H9 (cell line): Measurements from ENCODE around the gene CAPN2. TPM values are rescaled to one million over a fixed set of nuclear protein-coding genes. Genes with fewer than 3 reads are reported as not detected.

Source experiments
- DNase-seq: peaks from one replicate; pipeline ENCODE4 v3.0.0-alpha.2; 2017
- H2AFZ ChIP-seq: one replicate; pipeline ENCODE4 v1.6.1; 2013; ENCODE audit warnings: mild to moderate bottlenecking, low read length, control low read depth, moderate library complexity
- H2AK5ac ChIP-seq: 2 replicates; pipeline ENCODE4 v1.6.1; 2013; ENCODE audit warnings: low read length, control low read depth, mixed read lengths; ENCODE audit not compliant: insufficient read length
- H2BK120ac ChIP-seq: one replicate; pipeline ENCODE4 v1.6.1; 2013; ENCODE audit warnings: low read depth, mild to moderate bottlenecking, low read length, control low read depth, inconsistent platforms; ENCODE audit not compliant: poor library complexity, severe bottlenecking
- H2BK12ac ChIP-seq: 2 replicates; pipeline ENCODE4 v1.6.1; 2013; ENCODE audit warnings: low read length, control low read depth, mixed read lengths, low read depth; ENCODE audit not compliant: insufficient read length
- H2BK15ac ChIP-seq: 2 replicates; pipeline ENCODE4 v1.6.1; 2013; ENCODE audit warnings: low read depth, low read length, control low read depth
- H2BK20ac ChIP-seq: one replicate; pipeline ENCODE4 v1.6.1; 2013; ENCODE audit warnings: low read depth, mild to moderate bottlenecking, low read length, control low read depth, inconsistent platforms; ENCODE audit not compliant: poor library complexity, severe bottlenecking
- H2BK5ac ChIP-seq: 2 replicates; pipeline ENCODE4 v1.6.1; 2013; ENCODE audit warnings: low read length, control low read depth, mixed read lengths; ENCODE audit not compliant: insufficient read length
- H3K14ac ChIP-seq: 2 replicates; pipeline ENCODE4 v1.6.1; 2013; ENCODE audit warnings: low read length, control low read depth; ENCODE audit not compliant: insufficient read depth
- H3K18ac ChIP-seq: 2 replicates; pipeline ENCODE4 v1.6.1; 2013; ENCODE audit warnings: low read depth, mild to moderate bottlenecking, mixed read lengths, low read length, control low read depth; ENCODE audit not compliant: insufficient read length
- H3K23ac ChIP-seq: 2 replicates; pipeline ENCODE4 v1.6.1; 2013; ENCODE audit warnings: low read length, control low read depth, mixed read lengths, low read depth; ENCODE audit not compliant: insufficient read length
- H3K23me2 ChIP-seq: 2 replicates; pipeline ENCODE4 v1.6.1; 2013; ENCODE audit warnings: low read depth, mild to moderate bottlenecking, mixed read lengths, low read length, control low read depth; ENCODE audit not compliant: insufficient read length, poor library complexity, severe bottlenecking
- H3K27ac ChIP-seq: 2 replicates; pipeline ENCODE4 v1.5.1; 2013; ENCODE audit warnings: low read length, control low read depth, mixed read lengths, low read depth; ENCODE audit not compliant: insufficient read length
- H3K27me3 ChIP-seq: 2 replicates; pipeline ENCODE4 v1.6.1; 2013; ENCODE audit warnings: low read length, control low read depth, inconsistent platforms; ENCODE audit not compliant: insufficient read depth
- H3K4ac ChIP-seq: 2 replicates; pipeline ENCODE4 v1.6.1; 2013; ENCODE audit warnings: low read depth, mild to moderate bottlenecking, control low read depth, inconsistent platforms, low read length, moderate library complexity
- H3K4me1 ChIP-seq: 2 replicates; pipeline ENCODE4 v1.6.1; 2013; ENCODE audit warnings: low read length, control low read depth, inconsistent platforms; ENCODE audit not compliant: insufficient read depth
- H3K4me2 ChIP-seq: 2 replicates; pipeline ENCODE4 v1.6.1; 2013; ENCODE audit warnings: low read length, control low read depth, mixed read lengths; ENCODE audit not compliant: insufficient read length, insufficient read depth
- H3K56ac ChIP-seq: 2 replicates; pipeline ENCODE4 v1.6.1; 2013; ENCODE audit warnings: low read depth, mild to moderate bottlenecking, mixed read lengths, low read length, control low read depth; ENCODE audit not compliant: insufficient read length
- H3K79me1 ChIP-seq: 2 replicates; pipeline ENCODE4 v1.6.1; 2013; ENCODE audit warnings: low read depth, mild to moderate bottlenecking, moderate library complexity, low read length, control low read depth, inconsistent platforms; ENCODE audit not compliant: insufficient read depth, poor library complexity, severe bottlenecking
- H3K79me2 ChIP-seq: 2 replicates; pipeline ENCODE4 v1.6.1; 2013; ENCODE audit warnings: low read length, control low read depth, inconsistent platforms; ENCODE audit not compliant: insufficient read depth
- H3K9ac ChIP-seq: 2 replicates; pipeline ENCODE4 v1.6.1; 2013; ENCODE audit warnings: low read length, control low read depth, mixed read lengths; ENCODE audit not compliant: insufficient read length; ENCODE audit errors: extremely low read depth
- H3K9me3 ChIP-seq: one replicate; pipeline ENCODE4 v1.6.1; 2013; ENCODE audit warnings: low read depth, low read length, inconsistent platforms; ENCODE audit not compliant: control insufficient read depth
- H3T11ph ChIP-seq: one replicate; pipeline ENCODE4 v1.6.1; 2013; ENCODE audit warnings: mild to moderate bottlenecking, low read length, control low read depth, inconsistent platforms
- H4K20me1 ChIP-seq: one replicate; pipeline ENCODE4 v1.6.1; 2013; ENCODE audit not compliant: control insufficient read depth, insufficient read length, insufficient read depth
- H4K5ac ChIP-seq: 2 replicates; pipeline ENCODE4 v1.6.1; 2013; ENCODE audit warnings: low read depth, mild to moderate bottlenecking, mixed read lengths, low read length, control low read depth; ENCODE audit not compliant: insufficient read length
- H4K8ac ChIP-seq: replicated peaks from 2 replicates; pipeline ENCODE4 v1.6.1; 2013; ENCODE audit warnings: low read length, control low read depth, mixed read lengths, low read depth; ENCODE audit not compliant: insufficient read length
- H4K91ac ChIP-seq: 2 replicates; pipeline ENCODE4 v1.6.1; 2013; ENCODE audit warnings: low read depth, mild to moderate bottlenecking, moderate library complexity, mixed read lengths, low read length, control low read depth; ENCODE audit not compliant: insufficient read length
- H3K27ac Mint-ChIP-seq, 3 experiments: 2 replicates in 2 of 3; 3 replicates in 1 of 3; pipeline ENCODE4 v1.8.0; 2020 to 2021; ENCODE audit warnings: mixed read lengths in 3 of 3, mild to moderate bottlenecking in 1 of 3, moderate library complexity in 1 of 3
- H3K27me3 Mint-ChIP-seq: 2 replicates; pipeline ENCODE4 v1.8.0; 2021; ENCODE audit warnings: low read depth, mild to moderate bottlenecking, moderate library complexity, mixed read lengths
- H3K36me3 Mint-ChIP-seq, 3 experiments: 2 replicates in 2 of 3; 3 replicates in 1 of 3; pipeline ENCODE4 v1.8.0; 2020 to 2021; ENCODE audit warnings: low read depth in 3 of 3, mixed read lengths in 3 of 3; ENCODE audit not compliant: insufficient read depth in 1 of 3
- H3K4me1 Mint-ChIP-seq, 2 experiments: 2 replicates each; pipeline ENCODE4 v1.8.0; 2020; ENCODE audit warnings: mixed read lengths in 2 of 2
- H3K4me3 Mint-ChIP-seq, 2 experiments: 2 replicates in 1 of 2; 3 replicates in 1 of 2; pipeline ENCODE4 v1.8.0; 2020 to 2021; ENCODE audit warnings: mild to moderate bottlenecking in 2 of 2, mixed read lengths in 2 of 2, moderate library complexity in 1 of 2
- H3K9me3 Mint-ChIP-seq, 2 experiments: 2 replicates in 1 of 2; 3 replicates in 1 of 2; pipeline ENCODE4 v1.8.0; 2020; ENCODE audit warnings: mild to moderate bottlenecking in 2 of 2, mixed read lengths in 2 of 2, moderate library complexity in 1 of 2
- WGBS: extraction: QIAGEN DNeasy Blood & Tissue Kit; methylation state at CpG from one replicate; pipeline ENCODE4 v1.1.7; 2013; ENCODE audit warnings: missing lambda C conversion rate, low lambda C conversion rate, mixed read lengths; ENCODE audit not compliant: insufficient read length; ENCODE audit errors: extremely low coverage; 5-methylcytosine and 5-hydroxymethylcytosine counted together
- total RNA-seq: library from RNA; stranded (reverse); gene quantifications from 2 replicates; pipeline ENCODE4 v1.2.1, GENCODE V29; 2021
- TF ChIP-seq, protein P1 (sequence below): fragments of 200-600 bp; sonication (generic); conservative IDR thresholded peaks from 3 replicates; pipeline ENCODE4 v1.8.0; 2021; ENCODE audit warnings: antibody characterized with exemption, mild to moderate bottlenecking

The CAPN2 gene
- total RNA-seq, 1 experiment from 2014 or later = 32.2 TPM

DNA sequence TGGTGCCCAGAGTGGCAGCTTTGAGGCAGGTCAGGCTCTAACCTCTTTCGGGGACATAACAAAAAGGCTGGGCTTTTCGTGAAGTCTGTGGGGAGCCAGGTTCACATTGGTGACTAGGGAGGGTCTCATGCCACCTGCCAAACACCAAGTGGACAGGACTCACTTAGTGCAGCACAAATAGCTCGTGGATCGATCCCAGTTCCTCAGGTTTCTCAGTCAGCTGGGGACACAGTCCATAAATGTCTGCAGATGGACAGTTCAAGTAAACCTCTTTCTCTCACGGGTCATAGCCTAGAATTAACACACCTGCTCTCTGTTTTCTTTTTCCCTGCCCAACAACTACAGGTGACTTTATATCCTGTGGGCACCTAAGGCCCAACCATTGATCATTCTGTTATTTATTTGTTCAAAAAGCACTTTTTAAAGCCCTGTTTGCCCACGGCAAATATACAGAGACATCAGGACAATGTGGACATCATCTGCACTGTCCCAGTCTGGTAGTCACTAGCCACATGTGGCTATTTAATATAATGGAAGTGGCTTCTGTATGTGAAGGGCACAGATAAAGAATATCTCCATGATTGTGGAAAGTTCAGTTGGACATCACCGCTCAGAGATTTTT lies 53.5 kb downstream of the CAPN2 start:
- no peak overlapping the region for H3K4me3 Mint-ChIP-seq
- no peak overlapping the region for H2BK15ac ChIP-seq
- no peaks in the 10 kb centered on the region for H4K20me1 ChIP-seq
- H4K91ac ChIP-seq = no peak overlapping the region
- no peak overlapping the region for H4K5ac ChIP-seq
- TF ChIP-seq, protein P1, sequence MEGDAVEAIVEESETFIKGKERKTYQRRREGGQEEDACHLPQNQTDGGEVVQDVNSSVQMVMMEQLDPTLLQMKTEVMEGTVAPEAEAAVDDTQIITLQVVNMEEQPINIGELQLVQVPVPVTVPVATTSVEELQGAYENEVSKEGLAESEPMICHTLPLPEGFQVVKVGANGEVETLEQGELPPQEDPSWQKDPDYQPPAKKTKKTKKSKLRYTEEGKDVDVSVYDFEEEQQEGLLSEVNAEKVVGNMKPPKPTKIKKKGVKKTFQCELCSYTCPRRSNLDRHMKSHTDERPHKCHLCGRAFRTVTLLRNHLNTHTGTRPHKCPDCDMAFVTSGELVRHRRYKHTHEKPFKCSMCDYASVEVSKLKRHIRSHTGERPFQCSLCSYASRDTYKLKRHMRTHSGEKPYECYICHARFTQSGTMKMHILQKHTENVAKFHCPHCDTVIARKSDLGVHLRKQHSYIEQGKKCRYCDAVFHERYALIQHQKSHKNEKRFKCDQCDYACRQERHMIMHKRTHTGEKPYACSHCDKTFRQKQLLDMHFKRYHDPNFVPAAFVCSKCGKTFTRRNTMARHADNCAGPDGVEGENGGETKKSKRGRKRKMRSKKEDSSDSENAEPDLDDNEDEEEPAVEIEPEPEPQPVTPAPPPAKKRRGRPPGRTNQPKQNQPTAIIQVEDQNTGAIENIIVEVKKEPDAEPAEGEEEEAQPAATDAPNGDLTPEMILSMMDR = no peak
- H3K14ac ChIP-seq = no peak overlapping the region
- H3K9me3 Mint-ChIP-seq = peaks cover 3 to 4% of the 10 kb centered on the region in 2 experiments; a peak in 3 of 5 replicates
- H3K18ac ChIP-seq = no peak overlapping the region
- H3K9me3 ChIP-seq = no peaks in the 10 kb centered on the region
- H2AFZ ChIP-seq = no peak overlapping the region
- no peak overlapping the region for H2BK20ac ChIP-seq
- no peak overlapping the region for H3K27ac ChIP-seq
- H3K4ac ChIP-seq = no peak overlapping the region
- H3K56ac ChIP-seq = no peak overlapping the region
- no peak overlapping the region for H2BK5ac ChIP-seq
- H3K23ac ChIP-seq = no peak overlapping the region
- H2AK5ac ChIP-seq = no peak overlapping the region
- no peak overlapping the region for H2BK120ac ChIP-seq
- H2BK12ac ChIP-seq = no peak overlapping the region
- H3K27ac Mint-ChIP-seq = no peak overlapping the region; a peak in 1 of 7 replicates
- H3K27me3 Mint-ChIP-seq = no peaks in the 10 kb centered on the region
- no peaks in the 10 kb centered on the region for H3K79me1 ChIP-seq
- H3K23me2 ChIP-seq = no peaks in the 10 kb centered on the region
- no peak overlapping the region for H3K9ac ChIP-seq
- peaks cover 14 to 33% (median 22%) of the 10 kb centered on the region in 3 experiments for H3K36me3 Mint-ChIP-seq
- H3K4me1 ChIP-seq = no peaks in the 10 kb centered on the region
- no peak overlapping the region for H3T11ph ChIP-seq
- no peaks in the 10 kb centered on the region for H3K79me2 ChIP-seq
- H3K4me1 Mint-ChIP-seq = no peaks in the 10 kb centered on the region
- H3K27me3 ChIP-seq = no peaks in the 10 kb centered on the region
- no peak overlapping the region for H4K8ac ChIP-seq
- H3K4me2 ChIP-seq = no peak overlapping the region
- no peak for DNase-seq
- no CpG with 5 or more reads among the region's 7 CpGs for WGBS
